GM12873 (cell line): ENCODE measurements around the gene CYTH1.

Experiments used
- CTCF ChIP-seq: IDR thresholded peaks from 2 replicates; pipeline ENCODE4 v1.5.1; 2012; ENCODE audit warnings: low read depth, mild to moderate bottlenecking, moderate library complexity, low read length, control low read depth; ENCODE audit not compliant: insufficient read depth; ENCODE audit errors: missing control alignments

CYTH1 gene

GRCh38 chr17:78781893-78782304 is at the start of gene CYTH1:
Gene CYTH1 (minus strand): TSS chr17:78782273. CDS start chr17:78782223, 50 bp downstream.
- no peak for TF ChIP-seq CTCF

- TF ChIP-seq CTCF, result no peak
Measured at GRCh38 chr17:78829477-78829876, 47.4 kb upstream of the CYTH1 start.

- TF ChIP-seq CTCF, result peak; percentile 27
Measured at GRCh38 chr17:78828470-78829185, 46.6 kb upstream of the CYTH1 start.

- TF ChIP-seq CTCF, result no peak
Measured at GRCh38 chr17:78826836-78827509, 44.9 kb upstream of the CYTH1 start.

GRCh38 chr17:78826421-78826820 is 44.3 kb upstream of the CYTH1 start:
- no peak for TF ChIP-seq CTCF

GRCh38 chr17:78825696-78826095 is 43.6 kb upstream of the CYTH1 start:
- no peak for TF ChIP-seq CTCF

GRCh38 chr17:78824240-78824639 is 42.2 kb upstream of the CYTH1 start:
- no peak for TF ChIP-seq CTCF
